NCI-H2081 (cell line): ENCODE measurements around the gene DENND4B.
A peak's percentile ranks its signal among the peaks of the same experiment; 100 is the strongest.
"Not testable (repeated sequence)": the region's sequence is repeated elsewhere in the genome, so short reads cannot be mapped to it uniquely, and the experiment has no call there.

Source experiments
- DNase-seq, 2 experiments: peaks; one replicate each; lab custom pipeline; 2025; lab: John Stamatoyannopoulos, UW

DENND4B gene

GRCh38 chr1:153946622-153947241, at the start of gene DENND4B:
TSS of gene DENND4B (minus strand) at chr1:153946718. CDS start at chr1:153944374, 2,344 bp downstream.
- peak; percentile 78 to 84 for DNase-seq

- DNase-seq = no peak
These were observed 49.1 kb upstream of the DENND4B start for GRCh38 chr1:153995640-153996039.

- no peak for DNase-seq
These were observed 48.7 kb upstream of the DENND4B start for GRCh38 chr1:153995202-153995601.

- DNase-seq = no peak
These were observed 45.3 kb upstream of the DENND4B start for GRCh38 chr1:153991806-153992205.

- no peak for DNase-seq
These were observed 44.7 kb upstream of the DENND4B start for GRCh38 chr1:153991151-153991630.

GRCh38 chr1:153990468-153991150, 44.1 kb upstream of the DENND4B start, which contains the start of gene RPS27:
TSS of gene RPS27 (plus strand) at chr1:153990762. CDS start at chr1:153990797, 35 bp downstream.
- peak; percentile 99 for DNase-seq

- no peak for DNase-seq
These were observed 41.1 kb upstream of the DENND4B start for GRCh38 chr1:153987621-153988020.

- peak; percentile 66 to 77 for DNase-seq
These were observed 39.6 kb upstream of the DENND4B start, which contains the start of gene RAB13 for GRCh38 chr1:153985941-153986761. TSS of gene RAB13 (minus strand) at chr1:153986339. CDS start at chr1:153986236, 103 bp downstream.

GRCh38 chr1:153985341-153985912, 38.9 kb upstream of the DENND4B start:
- no peak for DNase-seq

- no peak for DNase-seq
These were observed 37.8 kb upstream of the DENND4B start for GRCh38 chr1:153984123-153984894.

GRCh38 chr1:153981735-153982134, 35.2 kb upstream of the DENND4B start:
- DNase-seq = not testable (repeated sequence)

- DNase-seq = not testable (repeated sequence)
These were observed 32.6 kb upstream of the DENND4B start for GRCh38 chr1:153979091-153979490.

GRCh38 chr1:153978274-153978909, 31.9 kb upstream of the DENND4B start:
- DNase-seq = no peak

- peak; percentile 93 to 96 for DNase-seq
These were observed 31.0 kb upstream of the DENND4B start, which contains the start of gene JTB for GRCh38 chr1:153977250-153978240. TSS of gene JTB (minus strand) at chr1:153977674. CDS start at chr1:153977252, 422 bp downstream.

- peak in 1 of 2 experiments; percentile 58 for DNase-seq
These were observed 30.3 kb upstream of the DENND4B start for GRCh38 chr1:153976819-153977249.

- no peak for DNase-seq
These were observed 27.0 kb upstream of the DENND4B start for GRCh38 chr1:153973525-153973924.

- DNase-seq = no peak
These were observed 26.6 kb upstream of the DENND4B start for GRCh38 chr1:153973071-153973470.

- no peak for DNase-seq
These were observed 23.8 kb upstream of the DENND4B start for GRCh38 chr1:153970346-153970745.

- DNase-seq = no peak
These were observed 22.5 kb upstream of the DENND4B start for GRCh38 chr1:153968972-153969371.
